NCI-H2171 treated with DMSO at 0.1 percent for 48 hours (cell line): ENCODE measurements around the gene RBM18.

Experiments used
- DNase-seq: peaks from one replicate; lab custom pipeline; 2025; lab: John Stamatoyannopoulos, UW

RBM18 gene, protein sequence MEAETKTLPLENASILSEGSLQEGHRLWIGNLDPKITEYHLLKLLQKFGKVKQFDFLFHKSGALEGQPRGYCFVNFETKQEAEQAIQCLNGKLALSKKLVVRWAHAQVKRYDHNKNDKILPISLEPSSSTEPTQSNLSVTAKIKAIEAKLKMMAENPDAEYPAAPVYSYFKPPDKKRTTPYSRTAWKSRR

DNA sequence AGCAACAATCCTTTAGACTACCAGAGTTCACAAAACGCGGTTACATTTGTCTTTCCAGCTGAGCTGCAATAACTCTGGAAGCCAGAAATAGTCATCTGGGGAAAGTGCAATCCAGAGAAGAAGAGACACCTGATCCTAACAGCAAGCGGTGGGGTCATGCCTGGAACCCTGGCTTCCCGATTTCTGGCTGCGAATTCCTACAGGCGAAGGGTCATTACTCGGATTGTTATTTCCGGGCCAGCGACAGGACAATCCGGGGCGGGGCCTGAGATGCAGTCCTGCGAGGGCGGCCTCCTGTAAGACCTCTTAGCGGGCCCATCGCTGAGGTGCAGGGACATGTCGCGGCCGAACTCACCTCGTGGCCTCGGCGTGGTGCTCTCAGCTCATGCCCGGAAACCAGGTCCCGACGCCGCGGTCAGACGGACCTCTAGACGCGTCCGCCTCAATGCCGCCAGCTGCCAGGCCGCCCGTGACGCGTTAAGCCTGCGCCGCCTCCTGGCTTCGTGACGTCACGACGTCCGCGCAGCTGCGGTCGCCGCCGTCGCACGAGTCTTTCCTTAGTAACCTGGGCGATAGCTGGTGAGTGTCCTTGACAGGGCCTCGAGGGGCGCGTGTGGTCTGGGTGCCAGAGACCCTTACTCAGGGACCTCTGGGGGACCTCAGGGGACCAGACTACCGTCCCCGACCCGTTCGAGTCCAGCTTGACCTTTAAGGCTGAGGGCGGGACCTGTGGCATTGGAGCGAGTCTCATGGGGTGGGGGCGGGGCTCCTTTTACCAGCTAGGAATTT lies at the start of gene RBM18, which contains the start of gene MRRF:
Gene RBM18 (minus strand): TSS at position 481 of the 789 bp plus-strand sequence. CDS start 3,348 bp downstream, outside the sequence.
Gene MRRF (plus strand): TSS at position 523 of the 789 bp plus-strand sequence. CDS start 6,010 bp downstream, outside the sequence.
- peak; percentile 78 for DNase-seq

DNA sequence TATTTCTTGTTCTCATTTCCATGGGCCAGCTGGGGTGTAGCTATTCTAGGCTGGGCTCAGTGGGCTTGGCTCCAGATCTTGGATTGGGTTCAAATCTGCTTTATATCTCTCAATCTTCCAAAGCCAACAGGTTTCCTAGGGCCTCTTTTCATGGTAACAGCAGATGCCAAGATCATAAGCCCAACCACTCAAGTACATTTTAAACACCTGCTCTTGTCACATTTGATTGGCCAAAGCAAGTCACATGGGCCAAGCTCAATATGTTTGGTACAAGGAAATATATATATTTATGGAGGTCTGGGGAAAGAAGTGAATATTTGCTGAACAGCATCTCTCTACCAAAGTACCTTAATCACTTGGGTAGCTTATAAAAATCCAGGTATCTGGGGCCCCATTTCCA lies 49.5 kb upstream of the RBM18 start:
- DNase-seq: peak; percentile 97

DNA sequence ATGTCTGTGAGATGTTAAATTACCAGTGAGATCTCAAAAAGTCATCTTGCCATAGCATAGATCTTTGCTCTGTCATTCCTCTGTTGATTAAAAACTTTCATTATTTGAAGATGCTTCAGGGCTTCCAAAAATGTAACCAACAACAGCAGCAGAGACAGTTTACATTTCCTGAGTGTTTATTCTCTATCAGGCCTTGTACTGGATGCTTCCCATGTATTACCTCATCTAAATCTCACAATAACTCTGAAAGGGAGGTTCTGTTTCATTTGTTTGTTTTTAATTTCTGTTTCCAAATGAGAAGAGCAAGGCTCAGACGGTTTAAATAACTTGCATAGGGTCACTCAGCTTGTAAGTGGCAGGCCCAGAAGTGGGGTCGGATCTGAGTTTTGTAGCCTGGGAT lies 45.2 kb upstream of the RBM18 start:
- DNase-seq: no peak

DNA sequence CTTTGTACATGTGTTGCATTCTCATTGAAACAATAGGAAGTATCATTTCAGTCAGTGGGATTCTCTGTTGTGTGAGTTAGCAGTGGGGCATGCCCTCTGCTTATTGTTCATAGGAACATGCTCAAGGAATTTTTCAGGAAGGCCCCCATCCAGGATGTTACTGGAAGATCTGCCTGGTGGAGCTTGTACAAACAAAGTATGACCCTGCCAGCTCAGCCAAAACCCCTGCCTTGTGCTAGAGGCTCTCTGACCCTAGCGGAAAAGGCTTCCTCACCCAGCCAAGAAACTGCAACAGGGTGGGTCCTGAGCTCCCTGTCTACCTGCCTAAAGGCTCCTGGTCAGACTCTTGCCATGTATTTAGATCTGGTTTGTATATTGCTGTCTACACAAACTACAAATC lies 43.3 kb upstream of the RBM18 start:
- no peak for DNase-seq

DNA sequence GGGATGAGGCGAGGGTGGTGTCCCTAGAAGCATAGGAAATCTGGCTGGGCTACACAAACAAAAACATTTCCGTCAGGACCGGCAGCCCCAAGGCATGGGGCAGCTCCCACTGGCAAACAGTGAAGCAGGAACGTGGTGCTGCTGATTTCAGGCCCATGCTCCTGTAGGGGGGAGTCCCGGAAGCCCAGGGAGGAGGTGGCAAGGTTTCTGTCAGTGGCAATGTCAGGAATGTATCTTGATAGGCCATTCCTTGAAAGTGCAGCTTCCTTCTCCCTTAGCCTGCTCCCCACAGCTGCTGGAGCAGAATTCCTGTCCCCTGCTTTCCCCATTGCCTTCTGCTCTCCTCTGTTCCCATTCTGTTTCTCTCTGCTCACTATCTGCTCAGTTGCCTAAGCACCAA lies 42.4 kb upstream of the RBM18 start:
- no peak for DNase-seq

DNA sequence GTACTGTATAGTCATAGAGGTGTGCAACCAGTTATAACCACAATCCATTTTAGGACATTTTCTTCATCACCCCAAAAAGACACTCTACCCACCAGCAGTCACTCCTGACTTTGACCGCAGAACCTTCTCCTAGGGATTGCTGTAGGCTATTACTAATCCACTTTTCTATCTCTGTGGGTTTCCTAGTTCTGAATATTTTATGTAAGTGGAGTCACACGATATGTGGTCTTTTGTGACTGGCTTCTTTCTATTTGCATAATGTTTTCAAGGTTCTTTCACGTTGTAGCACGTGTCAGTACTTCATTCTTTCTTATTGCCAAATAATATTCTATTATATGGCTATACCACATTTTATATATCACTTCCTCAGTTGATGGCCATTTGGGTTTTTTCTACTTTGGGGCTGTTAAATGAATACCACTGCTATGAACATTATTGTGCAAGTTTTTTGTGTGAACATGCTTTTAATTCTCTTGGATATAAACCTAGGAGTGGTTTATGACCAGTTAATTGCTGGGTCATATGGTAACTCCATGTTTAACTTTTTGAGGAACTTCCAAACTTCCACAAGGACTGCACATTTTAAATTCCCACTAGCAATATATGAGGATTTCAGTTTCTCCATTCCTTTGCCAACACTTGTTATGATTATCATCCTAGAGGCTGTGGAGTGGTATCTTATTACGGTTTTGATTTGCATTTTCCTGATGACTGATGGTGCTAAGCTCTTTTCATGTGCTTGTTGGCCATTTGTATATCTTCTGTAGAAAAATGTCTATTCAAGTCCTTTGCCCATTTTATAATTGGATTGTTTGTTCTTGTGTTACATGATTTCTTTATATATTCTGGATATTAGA lies 37.8 kb upstream of the RBM18 start:
- peak; percentile 9 for DNase-seq

DNA sequence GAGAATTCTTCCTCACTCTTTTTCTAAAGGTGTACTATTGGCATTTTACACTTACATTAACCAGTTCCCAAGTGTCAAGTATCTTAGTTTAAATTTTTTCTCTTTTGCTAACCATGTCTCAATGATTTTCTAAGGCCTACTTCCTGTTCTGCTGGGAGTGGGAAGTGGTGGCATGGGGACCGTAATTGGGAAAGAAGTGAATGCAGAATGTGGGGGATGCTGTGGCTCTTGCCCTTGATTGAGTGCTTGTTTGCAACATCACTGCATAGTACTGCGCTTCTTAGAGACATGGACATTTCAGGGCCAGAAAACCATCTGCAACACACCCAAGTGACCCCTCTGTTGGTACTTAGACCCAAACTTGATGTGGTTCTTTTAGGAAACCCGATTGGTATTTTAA lies 32.9 kb upstream of the RBM18 start:
- DNase-seq: no peak

DNA sequence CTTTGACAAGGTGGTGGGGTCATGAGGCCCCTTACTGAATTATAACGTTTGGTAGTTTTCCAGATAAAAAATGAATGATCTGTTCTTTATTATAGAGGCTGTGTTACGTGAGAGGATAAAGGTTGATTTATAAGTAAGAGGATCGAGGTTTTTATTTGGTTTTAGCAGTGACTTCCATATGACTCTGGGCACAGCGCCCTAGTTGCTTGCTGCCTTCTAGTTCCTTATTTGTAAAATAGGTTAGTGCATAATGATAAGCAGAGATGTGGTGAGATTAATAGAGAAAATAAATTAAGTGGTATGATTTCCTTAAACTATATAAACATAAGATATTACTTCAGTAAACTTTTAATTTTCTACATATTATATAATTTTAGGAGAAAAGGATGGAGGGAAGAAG lies 29.9 kb upstream of the RBM18 start:
- DNase-seq: no peak

DNA sequence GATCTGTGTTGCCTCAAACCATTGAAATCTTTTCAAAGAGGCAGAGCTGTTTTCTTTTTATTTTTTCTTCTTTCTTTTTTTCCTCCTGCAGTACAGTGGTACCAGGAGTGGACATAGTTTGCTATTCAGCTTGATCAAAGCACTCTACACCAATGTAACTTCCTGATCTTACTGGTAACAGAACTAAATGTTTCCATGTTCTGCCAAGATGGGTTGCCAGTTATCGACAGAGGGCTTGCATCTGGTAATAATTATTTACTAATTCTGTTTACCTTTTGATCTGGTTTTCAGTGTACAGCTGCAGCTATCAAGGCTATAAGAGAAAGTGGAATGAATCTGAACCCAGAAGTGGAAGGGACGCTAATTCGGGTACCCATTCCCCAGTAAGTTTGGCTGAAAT lies 26.8 kb upstream of the RBM18 start:
- DNase-seq: no peak

DNA sequence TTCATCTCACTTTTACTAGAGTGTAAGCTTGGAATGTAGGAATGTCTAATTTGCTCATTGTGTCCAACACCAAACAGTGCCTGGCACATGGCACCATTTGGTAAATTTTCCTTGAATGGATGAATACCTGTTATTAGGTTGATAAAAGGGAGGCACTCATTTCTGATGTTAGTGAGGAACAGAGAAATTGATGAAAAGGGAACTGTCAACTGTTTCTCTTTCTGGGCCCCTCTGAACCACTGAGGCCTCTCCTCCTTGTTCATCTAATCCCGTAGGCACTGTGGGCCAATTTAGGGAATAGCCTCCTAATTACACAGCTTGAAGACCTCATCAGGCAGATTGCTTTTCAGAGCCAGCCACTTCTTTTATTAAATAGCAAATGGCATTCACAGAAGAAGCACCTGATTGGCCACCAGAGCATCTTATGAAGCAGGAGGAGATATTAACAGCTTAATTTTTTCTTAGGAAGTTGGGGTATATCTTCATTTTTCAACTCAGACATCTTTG lies 22.6 kb upstream of the RBM18 start:
- no peak for DNase-seq

DNA sequence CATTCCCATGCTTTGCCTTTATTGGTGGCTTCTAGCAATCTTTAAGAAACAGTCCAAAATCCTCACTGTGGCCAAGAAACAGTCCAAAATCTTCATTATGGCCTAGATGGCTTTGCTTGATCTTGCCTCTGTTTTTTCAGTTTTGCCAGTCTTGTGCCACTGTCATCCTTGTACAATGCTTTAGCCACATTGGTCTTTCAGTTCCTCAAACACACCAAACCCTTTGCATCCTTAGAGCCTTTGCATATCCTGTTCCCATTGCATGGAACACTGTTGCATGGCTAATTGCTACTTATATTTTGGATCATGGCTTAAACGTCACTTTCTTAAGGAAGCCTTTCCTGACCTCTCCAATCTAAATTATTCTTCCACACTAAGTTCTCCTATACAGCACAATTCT lies 22.1 kb upstream of the RBM18 start:
- DNase-seq: no peak

DNA sequence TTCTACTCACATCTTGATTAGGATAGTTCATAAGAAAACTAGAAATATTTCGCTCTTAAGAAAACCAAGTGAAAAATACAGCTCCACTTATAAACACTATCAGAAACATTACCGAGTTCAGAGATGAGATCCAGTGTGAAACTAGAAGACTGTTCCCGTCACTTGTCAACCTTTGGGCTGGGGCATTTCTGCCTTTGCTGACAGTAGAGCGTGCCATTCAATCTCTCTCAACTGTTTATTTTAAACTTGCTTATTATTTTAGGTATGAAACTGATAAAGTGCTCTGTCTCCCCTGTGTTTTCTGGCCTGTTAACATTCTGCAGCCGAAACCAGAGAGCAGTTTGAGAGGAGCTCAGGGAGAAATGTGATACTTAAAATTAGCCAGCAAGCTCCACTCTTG lies 16.7 kb upstream of the RBM18 start:
- DNase-seq: no peak

DNA sequence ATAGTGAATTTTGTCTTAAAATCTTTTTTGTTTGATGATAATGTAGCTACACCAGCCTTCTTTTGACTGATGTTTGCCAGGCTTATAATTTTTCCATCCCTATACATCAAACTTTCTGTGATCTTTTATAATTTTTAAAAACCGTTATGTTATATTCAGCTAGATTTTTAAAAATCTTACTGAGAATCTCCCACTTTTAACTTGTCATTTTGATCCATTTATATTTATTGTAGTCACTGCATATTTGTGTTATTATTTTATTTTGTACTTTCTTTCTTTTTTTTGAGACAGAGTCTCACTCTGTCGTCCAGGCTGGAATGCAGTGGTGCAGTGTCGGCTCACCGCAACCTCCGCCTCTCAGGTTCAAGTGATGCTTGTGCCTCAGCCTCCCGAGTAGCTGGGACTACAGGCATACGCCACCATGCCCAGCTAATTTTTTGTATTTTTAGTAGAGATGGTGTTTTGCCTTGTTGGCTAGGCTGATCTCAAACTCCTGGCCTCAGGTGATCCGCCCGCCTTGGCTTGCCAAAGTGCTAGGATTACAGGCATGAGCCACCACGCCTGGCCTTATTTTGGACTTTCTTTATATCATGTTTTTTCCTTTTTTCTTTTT lies 12.8 kb upstream of the RBM18 start:
- no peak for DNase-seq

DNA sequence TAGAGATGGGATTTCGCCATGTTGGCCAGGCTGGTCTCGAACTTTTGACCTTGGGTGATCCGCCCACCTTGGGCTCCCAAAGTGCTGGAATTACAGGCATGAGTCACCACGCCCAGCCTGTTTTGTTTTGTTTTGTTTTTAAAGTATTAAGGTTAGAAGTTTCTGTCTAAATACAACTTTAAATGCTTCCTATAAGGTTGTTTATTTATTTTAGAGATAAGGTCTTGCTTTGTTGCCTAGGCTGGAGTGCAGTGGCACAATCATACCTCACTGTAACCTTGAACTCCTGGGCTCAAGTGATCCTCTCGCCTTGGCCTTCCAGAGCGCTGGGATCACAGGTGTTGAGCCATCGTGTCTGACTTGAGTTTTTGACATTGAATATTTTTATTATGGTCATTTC lies 11.5 kb upstream of the RBM18 start:
- DNase-seq: no peak

DNA sequence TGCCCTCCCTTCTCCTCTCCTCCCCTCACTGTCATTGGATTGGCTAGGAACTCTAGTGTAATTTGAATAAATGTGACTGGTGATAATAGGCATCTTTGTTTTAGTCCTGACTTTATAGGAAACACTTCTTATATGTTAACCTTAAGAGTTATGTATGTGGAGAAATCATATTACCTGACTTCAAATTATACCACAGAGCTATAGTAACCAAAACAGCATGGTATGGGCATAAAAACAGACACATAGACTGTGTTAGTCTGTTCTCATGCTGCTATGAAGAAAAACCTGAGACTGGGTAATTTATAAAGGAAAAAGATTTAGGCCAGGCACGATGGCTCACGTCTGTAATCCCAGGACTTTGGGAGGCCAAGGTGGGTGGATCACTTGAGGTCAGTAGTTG lies 9.4 kb upstream of the RBM18 start:
- DNase-seq: no peak

DNA sequence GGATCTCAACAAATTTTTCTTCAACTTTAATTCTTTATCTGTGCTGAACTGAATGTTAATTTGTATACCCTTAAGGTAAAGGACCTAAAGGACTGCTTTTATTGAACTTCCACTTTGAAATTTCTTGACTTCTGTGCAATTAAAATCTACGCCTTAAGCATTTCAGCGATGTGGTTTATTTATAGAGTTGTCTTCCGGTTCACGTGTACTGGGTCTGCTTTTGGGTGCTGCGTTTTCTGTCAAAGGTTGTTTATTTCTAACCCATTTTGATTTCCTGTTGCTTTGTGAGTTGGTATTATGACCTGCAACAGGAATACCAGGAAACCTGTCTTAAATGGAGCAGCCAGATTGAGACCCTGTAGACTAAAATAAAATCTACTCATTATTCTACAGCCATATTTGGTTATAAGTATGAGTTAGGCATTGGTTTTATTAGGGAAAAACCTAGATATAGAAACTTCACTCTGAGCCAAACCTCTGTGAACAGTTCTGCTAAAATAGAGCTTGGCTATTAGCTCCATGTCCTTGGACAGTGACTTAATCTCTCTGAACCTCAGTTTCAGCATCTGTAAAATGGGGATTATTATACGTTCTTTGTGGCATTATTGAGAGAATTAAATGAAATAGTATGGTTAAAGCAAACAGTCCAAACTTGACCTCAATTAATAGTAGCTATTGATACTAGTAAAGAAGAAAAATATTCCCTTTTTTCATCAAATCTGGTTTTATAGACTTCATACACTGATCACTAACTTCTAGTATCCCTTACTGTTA lies 3.6 kb upstream of the RBM18 start:
- no peak for DNase-seq

DNA sequence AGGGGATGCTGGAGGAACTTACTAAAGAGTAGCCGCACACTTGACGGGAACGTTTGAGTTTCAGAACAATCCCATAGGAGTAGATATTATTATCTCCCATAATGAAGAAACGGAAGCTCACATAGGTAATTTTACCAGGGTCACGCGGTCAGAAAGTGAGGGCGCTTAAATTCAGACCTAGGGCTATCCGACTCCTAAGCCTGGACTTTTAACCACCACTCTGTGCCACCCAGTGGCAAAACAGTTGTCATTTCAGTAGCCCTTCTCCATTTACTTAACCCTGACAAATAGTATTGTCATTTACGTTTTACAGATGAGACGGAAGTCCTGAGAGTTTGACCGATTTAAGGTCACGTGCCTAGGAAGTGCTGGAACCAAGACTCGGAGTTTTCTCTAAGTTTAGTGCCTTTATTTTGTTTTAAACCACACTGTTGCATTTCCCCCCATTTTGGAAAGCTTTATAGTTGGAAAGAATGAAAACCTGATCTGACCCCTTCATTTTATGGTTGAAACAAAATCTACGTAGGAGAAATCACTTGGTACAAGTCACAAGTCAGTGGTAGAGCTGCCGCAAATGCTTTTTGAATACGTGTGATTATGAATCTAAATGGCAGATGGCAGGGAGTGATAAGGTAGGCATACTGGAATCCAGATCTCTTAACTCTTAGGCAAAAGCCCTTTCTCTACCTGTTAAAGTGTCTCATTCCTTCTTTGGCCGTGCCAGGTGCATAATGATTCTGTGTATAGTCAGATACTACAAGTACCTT lies 692 bp upstream of the RBM18 start:
- DNase-seq: no peak

DNA sequence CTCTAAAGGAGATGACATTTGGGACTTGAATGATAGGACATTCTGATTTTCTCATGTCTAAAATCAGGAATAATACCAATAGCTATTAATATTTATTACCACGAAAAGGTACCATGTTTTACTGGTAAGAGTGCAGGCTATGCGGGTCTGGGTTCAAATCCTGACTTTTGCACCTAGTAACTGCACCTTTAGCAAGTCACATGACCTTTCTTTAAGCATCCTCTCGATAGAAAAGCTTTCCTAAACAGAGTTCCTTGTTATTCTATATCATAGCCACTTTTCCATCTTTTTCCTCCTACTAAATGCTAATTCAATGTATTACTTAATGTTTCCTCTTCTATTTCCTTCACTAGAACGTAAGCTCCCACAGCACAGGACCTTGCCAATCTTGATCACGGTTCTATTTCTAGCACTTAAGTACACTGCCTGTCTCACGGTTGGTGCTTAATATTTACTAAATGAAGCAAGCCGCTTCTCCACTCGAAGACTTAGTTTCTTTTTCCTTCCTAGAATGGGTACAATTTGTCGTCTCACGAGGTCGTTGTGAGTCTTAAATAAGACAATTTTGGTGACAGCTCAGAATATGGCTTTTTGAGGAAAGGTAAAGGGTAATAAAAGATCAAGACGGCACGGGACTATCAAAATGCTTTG lies 816 bp downstream of the RBM18 start:
- DNase-seq: no peak

DNA sequence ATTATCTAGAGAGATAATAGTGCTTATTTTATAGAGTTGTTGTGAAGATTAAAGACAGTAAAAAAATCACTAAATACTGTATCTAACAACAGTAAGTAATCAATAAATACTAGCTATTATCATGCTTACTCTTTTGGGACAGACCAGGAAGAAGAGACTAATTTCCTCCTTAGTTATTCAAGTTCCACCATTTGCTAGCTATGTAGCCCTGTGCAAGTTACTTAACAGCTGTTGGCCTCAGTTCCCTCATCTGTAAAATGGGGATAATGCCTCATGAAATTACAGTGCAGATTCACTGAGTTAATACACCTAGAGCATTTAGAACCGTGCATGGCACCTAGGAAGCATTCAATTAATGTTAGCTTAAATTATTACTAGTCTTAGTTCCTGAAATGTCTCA lies 2.6 kb downstream of the RBM18 start:
- DNase-seq: no peak

DNA sequence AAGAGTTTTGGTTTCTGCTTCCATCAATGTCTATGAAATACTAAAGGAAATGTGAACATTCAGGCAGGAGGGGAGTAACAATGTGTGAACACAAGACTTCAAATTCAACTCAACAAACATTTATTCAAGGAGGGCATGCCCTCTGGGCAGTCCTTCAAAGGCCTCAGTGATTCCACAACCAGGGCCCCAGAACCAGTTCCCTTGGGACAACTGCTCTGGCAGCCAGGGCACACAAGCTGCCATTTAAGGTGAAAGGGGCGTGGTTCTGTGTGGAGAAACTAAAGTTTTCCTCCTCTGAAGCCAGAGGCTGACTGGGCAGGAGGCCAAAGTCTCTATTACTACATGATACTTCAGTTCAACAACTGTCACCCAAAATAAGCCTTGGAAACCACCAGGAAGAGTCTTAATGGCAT lies 3.2 kb downstream of the RBM18 start:
- DNase-seq: peak; percentile 80
